Activated B cell treated with CpG ODN at 0.5 μM for 24 hours (primary cell): ENCODE results near the gene NRROS. TPM values are rescaled to one million over a fixed set of nuclear protein-coding genes. Genes with fewer than 3 reads are reported as not detected.
A peak's percentile ranks its signal among the peaks of the same experiment; 100 is the strongest.

Experiments
- ATAC-seq: fragments of 200-7000 bp; cut with Tn5 transposase; one replicate; pipeline ENCODE4 v1.10.0; 2021; ENCODE audit warnings: low read depth, mild to moderate bottlenecking, moderate library complexity
- CTCF ChIA-PET: fragments of 350-600 bp; sonication (Branson Sonifier 250); formaldehyde crosslinking; loops from one replicate; lab custom pipeline; 2021; ENCODE audit warnings: antibody characterized with exemption; lab: Charles Lee
- POLR2A ChIA-PET: fragments of 350-600 bp; sonication (Branson Sonifier 250); formaldehyde crosslinking; loops from one replicate; lab custom pipeline; 2021; ENCODE audit warnings: antibody characterized with exemption; lab: Charles Lee
- DNase-seq: peaks from one replicate; pipeline ENCODE4 v3.0.0; 2022
- H3K27ac Mint-ChIP-seq: one replicate; pipeline ENCODE4 v1.8.0; 2020; ENCODE audit warnings: mixed read lengths
- H3K27me3 Mint-ChIP-seq: one replicate; pipeline ENCODE4 v1.8.0; 2021; ENCODE audit warnings: mixed read lengths
- H3K36me3 Mint-ChIP-seq: one replicate; pipeline ENCODE4 v1.8.0; 2021; ENCODE audit warnings: low read depth, mixed read lengths
- H3K4me1 Mint-ChIP-seq: one replicate; pipeline ENCODE4 v1.8.0; 2021; ENCODE audit warnings: mixed read lengths
- H3K4me3 Mint-ChIP-seq: one replicate; pipeline ENCODE4 v1.8.0; 2020; ENCODE audit warnings: mild to moderate bottlenecking, mixed read lengths
- H3K9me3 Mint-ChIP-seq: one replicate; pipeline ENCODE4 v1.8.0; 2020; ENCODE audit warnings: mixed read lengths
- CTCF ChIP-seq: fragments of 200-600 bp; IDR thresholded peaks from one replicate; pipeline ENCODE4 v1.8.0; 2022; ENCODE audit warnings: antibody characterized with exemption, mild to moderate bottlenecking
- intact Hi-C: fragments of 100-400 bp; cut with micrococcal nuclease; formaldehyde crosslinking; loops from one replicate; pipeline ENCODE4 v1.15.1; 2024
- total RNA-seq: library from RNA; stranded (reverse); gene quantifications from 2 replicates; pipeline ENCODE4 v1.2.3, GENCODE V29; 2022

NRROS gene
- total RNA-seq, 1 donor from 2014 or later = 92.4 TPM

DNA sequence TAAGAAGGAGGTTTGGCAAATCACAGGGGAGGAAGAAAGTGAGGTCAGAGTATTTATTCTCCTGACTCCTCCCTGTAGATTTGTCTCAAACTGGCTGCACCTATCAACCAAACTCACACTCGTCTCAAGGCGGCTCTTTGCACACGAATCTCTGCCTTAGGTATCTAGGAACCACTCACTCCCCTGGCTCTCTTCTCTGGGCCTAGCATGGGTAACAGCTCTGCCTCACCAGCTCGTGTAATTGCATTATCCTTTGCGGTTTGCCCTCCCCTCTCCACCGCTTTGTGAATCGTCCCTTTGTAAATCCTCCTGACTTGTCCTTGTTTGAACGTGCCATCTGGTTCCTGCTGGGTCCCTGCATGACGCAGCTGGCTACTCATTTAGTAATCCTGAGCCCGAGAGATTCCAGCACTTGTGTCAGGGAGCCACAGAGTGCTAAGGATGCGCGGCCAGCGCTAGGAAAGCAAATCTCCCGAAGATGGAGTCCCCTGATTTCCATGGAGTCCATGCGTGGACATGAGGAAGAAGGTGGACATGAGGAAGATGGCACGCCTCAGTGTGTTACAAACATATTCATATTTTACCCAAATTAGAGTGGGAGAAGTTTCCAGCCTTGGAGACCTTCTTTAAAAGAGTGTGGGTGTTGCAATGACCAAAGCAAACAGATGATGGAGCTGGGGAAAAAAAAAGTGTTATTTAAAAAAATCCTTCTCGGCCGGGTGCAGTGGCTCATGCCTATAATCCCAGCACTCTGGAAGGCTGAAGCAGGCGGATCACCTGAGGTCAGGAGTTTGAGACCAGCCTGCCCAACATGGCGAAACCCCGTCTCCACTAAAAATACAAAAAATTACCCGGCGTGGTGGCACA is 26.7 kb downstream of the NRROS start:
- ATAC-seq (no peak), DNase-seq (no peak)
- Mint-ChIP-seq H3K4me3 (no peak overlapping the region), H3K4me1 (peaks cover 44% of the 10 kb centered on the region), H3K27ac (peak overlapping the region; percentile 7), H3K36me3 (peaks cover 45% of the 10 kb centered on the region), H3K27me3 (no peaks in the 10 kb centered on the region), H3K9me3 (no peaks in the 10 kb centered on the region)
- POLR2A ChIA-PET = interaction anchor here (1.1 kb wide), 1 partner anchor 22 kb away, joined by 3 read pairs; no protein-coding TSS in a partner anchor
- TF ChIP-seq CTCF = no peak
- CTCF ChIA-PET = no interaction called here
- intact Hi-C loops = no loop called here

- ChIA-PET CTCF (no interaction called here), POLR2A (interaction anchor here (0.6 to 1.1 kb wide), 2 partner anchors 19 to 21 kb away, joined by 3 to 5 read pairs; no protein-coding TSS in a partner anchor)
- H3K4me3 Mint-ChIP-seq = no peak overlapping the region
- no peaks in the 10 kb centered on the region for H3K9me3 Mint-ChIP-seq
- H3K4me1 Mint-ChIP-seq = peaks cover 51% of the 10 kb centered on the region
- intact Hi-C loops = no loop called here
- ATAC-seq (no peak), DNase-seq (no peak)
- no peaks in the 10 kb centered on the region for H3K27me3 Mint-ChIP-seq
- H3K27ac Mint-ChIP-seq = no peak overlapping the region
- no peak for TF ChIP-seq CTCF
- peaks cover 36% of the 10 kb centered on the region for H3K36me3 Mint-ChIP-seq
Observed at GRCh38 chr3:196667056-196667825, 27.7 kb downstream of the NRROS start.

GRCh38 chr3:196670339-196670738 is 30.8 kb downstream of the NRROS start:
- ChIA-PET CTCF (interaction anchor here (0.7 kb wide), 1 partner anchor 60 kb away, joined by 3 read pairs; no protein-coding TSS in a partner anchor), POLR2A (interaction anchor here (0.6 to 1.8 kb wide), 8 partner anchors 9 to 104 kb away, joined by 3 to 7 read pairs (median 3); no protein-coding TSS in a partner anchor)
- peak overlapping the region; percentile 77 for H3K4me3 Mint-ChIP-seq
- H3K27me3 Mint-ChIP-seq = no peaks in the 10 kb centered on the region
- no peaks in the 10 kb centered on the region for H3K9me3 Mint-ChIP-seq
- intact Hi-C loops = no loop called here
- peak; percentile 68 for ATAC-seq
- no peak for TF ChIP-seq CTCF
- H3K27ac Mint-ChIP-seq = peak overlapping the region; percentile 90
- H3K4me1 Mint-ChIP-seq = peaks cover 51% of the 10 kb centered on the region
- H3K36me3 Mint-ChIP-seq = peaks cover 18% of the 10 kb centered on the region
- no peak for DNase-seq

DNA sequence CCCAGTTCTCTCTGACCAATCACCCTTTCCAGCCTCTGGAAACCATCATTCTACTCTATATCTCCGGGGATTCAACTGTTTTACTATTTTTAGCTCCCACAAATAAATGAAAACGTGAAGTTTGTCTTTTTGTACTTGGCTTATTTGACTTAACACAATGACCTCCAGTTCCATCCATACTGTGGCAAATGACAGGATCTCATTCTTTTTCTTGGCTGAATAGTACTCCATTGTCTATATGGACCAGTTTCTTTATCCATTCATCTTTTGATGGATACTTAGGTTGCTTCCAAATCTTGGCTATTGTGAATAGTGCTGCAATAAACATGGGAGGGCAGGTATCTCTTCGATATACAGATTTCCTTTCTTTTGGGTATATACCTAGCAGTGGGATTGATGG is 34.1 kb downstream of the NRROS start:
- H3K36me3 Mint-ChIP-seq = peaks cover 8% of the 10 kb centered on the region
- no peak overlapping the region for H3K27ac Mint-ChIP-seq
- intact Hi-C loops = no loop called here
- DNase-seq (no peak), ATAC-seq (no peak)
- no peak overlapping the region for H3K4me3 Mint-ChIP-seq
- POLR2A ChIA-PET = no interaction called here
- CTCF ChIA-PET = no interaction called here
- TF ChIP-seq CTCF = no peak
- peaks cover 42% of the 10 kb centered on the region for H3K4me1 Mint-ChIP-seq
- no peaks in the 10 kb centered on the region for H3K9me3 Mint-ChIP-seq
- no peaks in the 10 kb centered on the region for H3K27me3 Mint-ChIP-seq
